ENCODE results near the gene PIF1. TPM values are rescaled to one million over a fixed set of nuclear protein-coding genes. Genes with fewer than 3 reads are reported as not detected.

PIF1 gene
- polyA plus RNA-seq, 1 donor (not counting 4 experiments of a cell fraction or from before 2014, with no cell fraction given) = 7.6 TPM

- dilution Hi-C loops (cut with MboI; ENCODE audit: extremely low pct_ligation_motif_present, low sequenced_read_pairs) = no loop called here
- Histone ChIP-seq H3K9ac (ENCODE audit: control insufficient read depth, extremely low read depth, insufficient read depth, low read length) (no peak overlapping the region), H3K27ac (ENCODE audit: control insufficient read depth, insufficient read depth, low read length) (no peak overlapping the region), H3K27me3 (ENCODE audit: control insufficient read depth, extremely low read depth, insufficient read depth, low read length) (no peaks in the 10 kb centered on the region), H3K9me3 (ENCODE audit: control insufficient read depth, low read depth, low read length) (no peaks in the 10 kb centered on the region), H3K9me1 (ENCODE audit: control insufficient read depth, extremely low read depth, insufficient read depth, low read length) (no peaks in the 10 kb centered on the region), H3K4me1 (ENCODE audit: control insufficient read depth, extremely low read depth, insufficient read depth, low read length) (peaks cover 11% of the 10 kb centered on the region), H3K36me3 (ENCODE audit: control insufficient read depth in 2 of 2, extremely low read depth in 1 of 2, insufficient read depth in 2 of 2, low read length in 2 of 2) (peaks cover 10 to 11% of the 10 kb centered on the region in 2 experiments), H3K4me3 (ENCODE audit: control insufficient read depth in 2 of 3, extremely low read depth in 1 of 3, insufficient read depth in 2 of 3, low read depth in 1 of 3, low read length in 3 of 3) (no peak overlapping the region), H3K79me2 (ENCODE audit: control insufficient read depth, insufficient read depth, low read length) (no peaks in the 10 kb centered on the region), H2AFZ (ENCODE audit: control insufficient read depth, low read length) (no peak overlapping the region), H4K20me1 (ENCODE audit: control insufficient read depth, extremely low read depth, insufficient read depth, low read length) (no peaks in the 10 kb centered on the region), H3K4me2 (ENCODE audit: control insufficient read depth, extremely low read depth, insufficient read depth, low read depth, low read length) (no peak overlapping the region)
- TF ChIP-seq EZH2 (IDR thresholded peaks at IDR 0.05; ENCODE audit: low read length) = no peak
- TF ChIP-seq CTCF (optimal IDR thresholded peaks at IDR 0.05 in 1 of 3, IDR thresholded peaks at IDR 0.05 in 1 of 3, conservative IDR thresholded peaks at IDR 0.05 in 1 of 3; ENCODE audit: extremely low read depth in 1 of 3, insufficient read depth in 2 of 3, low read length in 3 of 3) = no peak
- DNase-seq (ENCODE audit: low read depth, low spot score) = no peak
- FAIRE-seq = no peak
Observed at GRCh38 chr15:64869501-64869900, 44.1 kb upstream of the PIF1 start.

- Histone ChIP-seq H3K4me3 (ENCODE audit: control insufficient read depth in 2 of 3, extremely low read depth in 1 of 3, insufficient read depth in 2 of 3, low read depth in 1 of 3, low read length in 3 of 3) (no peak overlapping the region), H3K36me3 (ENCODE audit: control insufficient read depth in 2 of 2, extremely low read depth in 1 of 2, insufficient read depth in 2 of 2, low read length in 2 of 2) (peaks cover 11 to 20% of the 10 kb centered on the region in 2 experiments), H3K79me2 (ENCODE audit: control insufficient read depth, insufficient read depth, low read length) (no peaks in the 10 kb centered on the region), H3K9me1 (ENCODE audit: control insufficient read depth, extremely low read depth, insufficient read depth, low read length) (no peaks in the 10 kb centered on the region), H3K27me3 (ENCODE audit: control insufficient read depth, extremely low read depth, insufficient read depth, low read length) (no peaks in the 10 kb centered on the region), H3K9me3 (ENCODE audit: control insufficient read depth, low read depth, low read length) (no peaks in the 10 kb centered on the region), H2AFZ (ENCODE audit: control insufficient read depth, low read length) (no peak overlapping the region), H4K20me1 (ENCODE audit: control insufficient read depth, extremely low read depth, insufficient read depth, low read length) (no peaks in the 10 kb centered on the region), H3K9ac (ENCODE audit: control insufficient read depth, extremely low read depth, insufficient read depth, low read length) (no peak overlapping the region), H3K4me2 (ENCODE audit: control insufficient read depth, extremely low read depth, insufficient read depth, low read depth, low read length) (no peak overlapping the region), H3K27ac (ENCODE audit: control insufficient read depth, insufficient read depth, low read length) (no peak overlapping the region), H3K4me1 (ENCODE audit: control insufficient read depth, extremely low read depth, insufficient read depth, low read length) (peaks cover 7% of the 10 kb centered on the region)
- DNase-seq (ENCODE audit: low read depth, low spot score) (no peak), FAIRE-seq (no peak)
- no peak for TF ChIP-seq CTCF (optimal IDR thresholded peaks at IDR 0.05 in 1 of 3, IDR thresholded peaks at IDR 0.05 in 1 of 3, conservative IDR thresholded peaks at IDR 0.05 in 1 of 3; ENCODE audit: extremely low read depth in 1 of 3, insufficient read depth in 2 of 3, low read length in 3 of 3)
- TF ChIP-seq EZH2 (IDR thresholded peaks at IDR 0.05; ENCODE audit: low read length) = no peak
- dilution Hi-C loops (cut with MboI; ENCODE audit: extremely low pct_ligation_motif_present, low sequenced_read_pairs) = no loop called here
Observed at GRCh38 chr15:64865998-64866520, 40.6 kb upstream of the PIF1 start.
